Measurements from ENCODE around the gene TRIM75.

DNA sequence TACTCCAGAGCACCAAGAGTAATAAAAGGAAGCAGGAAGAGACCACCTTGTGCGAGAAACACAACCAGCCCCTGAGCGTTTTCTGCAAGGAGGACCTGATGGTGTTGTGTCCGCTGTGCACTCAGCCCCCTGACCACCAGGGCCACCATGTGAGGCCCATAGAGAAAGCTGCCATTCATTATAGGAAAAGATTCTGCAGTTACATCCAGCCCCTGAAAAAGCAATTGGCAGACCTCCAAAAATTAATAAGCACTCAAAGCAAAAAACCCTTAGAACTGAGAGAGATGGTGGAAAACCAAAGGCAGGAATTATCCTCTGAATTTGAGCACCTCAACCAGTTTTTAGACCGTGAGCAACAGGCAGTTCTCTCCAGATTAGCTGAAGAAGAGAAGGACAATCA lies 5.7 kb downstream of the TRIM75 start:
- no peak for TF ChIP-seq CREB1 (IDR thresholded peaks at IDR 0.05; ENCODE audit: low read depth)
- no peak for TF ChIP-seq TEAD4 (IDR thresholded peaks at IDR 0.05)
- no peak for TF ChIP-seq EGR1 (IDR thresholded peaks at IDR 0.05)
- TF ChIP-seq CEBPB (IDR thresholded peaks at IDR 0.05), result no peak
